Measurements from ENCODE around the gene SLCO3A1.
"Not testable (repeated sequence)": the region's sequence is repeated elsewhere in the genome, so short reads cannot be mapped to it uniquely, and the experiment has no call there.

SLCO3A1 gene

DNA sequence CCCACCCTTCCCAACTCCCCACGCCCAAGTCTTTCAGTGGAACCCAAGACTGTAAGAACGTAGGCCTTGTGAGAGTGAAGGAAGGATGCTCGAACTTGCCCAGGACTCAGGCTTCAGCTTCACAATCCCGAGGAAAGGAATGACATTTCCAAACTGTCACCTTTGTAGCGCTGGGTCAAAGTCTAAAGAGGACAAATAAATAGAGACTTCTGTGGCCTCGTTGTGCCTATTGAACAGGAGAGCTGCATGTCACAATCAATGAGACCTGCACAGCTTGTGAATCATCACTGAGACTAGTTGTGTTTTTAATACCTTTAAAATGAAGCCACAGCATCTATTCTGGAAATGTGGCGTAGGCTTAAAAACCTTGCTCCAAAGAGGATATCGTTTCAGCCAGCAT is 317.4 kb downstream of the SLCO3A1 start:
- no peak for FAIRE-seq

- no peak for FAIRE-seq
Observed at GRCh38 chr15:92178911-92179310, 325.4 kb downstream of the SLCO3A1 start.

DNA sequence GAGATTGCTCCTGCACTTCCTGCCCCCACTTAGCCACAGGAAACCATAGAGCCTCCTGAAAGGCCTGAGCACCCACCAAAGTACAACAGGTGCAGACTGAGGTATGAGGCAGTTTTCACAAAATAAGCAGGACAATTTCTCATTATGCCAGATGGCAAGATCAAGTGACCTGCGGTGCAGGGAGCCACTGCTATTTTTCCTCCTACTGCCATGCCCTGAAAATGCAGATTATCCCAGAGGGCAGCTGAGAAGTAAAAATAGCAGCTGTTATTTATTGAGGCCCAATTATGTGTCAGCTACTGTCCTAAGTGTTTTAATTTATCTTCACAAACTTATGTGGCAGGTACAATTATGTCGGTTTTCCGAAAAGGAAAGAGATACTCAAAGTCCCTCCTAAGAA is 330.6 kb downstream of the SLCO3A1 start:
- FAIRE-seq, result no peak

GRCh38 chr15:92184679-92185230 is 331.2 kb downstream of the SLCO3A1 start:
- no peak for FAIRE-seq

DNA sequence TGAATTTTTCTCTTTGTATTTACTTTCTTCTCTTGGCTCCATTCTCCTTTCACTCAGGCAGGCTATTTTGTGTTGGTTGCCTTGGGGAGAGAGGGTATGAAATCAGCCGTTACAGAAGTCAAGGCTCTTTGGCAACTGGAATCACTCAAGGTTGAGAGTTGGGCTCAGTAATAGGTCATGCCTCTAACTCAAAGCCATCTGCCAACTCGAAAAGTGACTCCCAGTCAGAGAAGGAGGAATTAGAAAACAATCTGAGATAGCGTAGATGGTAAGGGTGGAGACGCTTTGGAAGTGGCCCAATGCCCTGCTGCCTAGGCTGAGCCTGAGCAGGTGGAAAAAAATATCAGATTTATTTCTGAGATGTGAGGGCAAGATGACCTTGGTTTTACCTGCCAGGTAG is 334.5 kb downstream of the SLCO3A1 start:
- no peak for FAIRE-seq

DNA sequence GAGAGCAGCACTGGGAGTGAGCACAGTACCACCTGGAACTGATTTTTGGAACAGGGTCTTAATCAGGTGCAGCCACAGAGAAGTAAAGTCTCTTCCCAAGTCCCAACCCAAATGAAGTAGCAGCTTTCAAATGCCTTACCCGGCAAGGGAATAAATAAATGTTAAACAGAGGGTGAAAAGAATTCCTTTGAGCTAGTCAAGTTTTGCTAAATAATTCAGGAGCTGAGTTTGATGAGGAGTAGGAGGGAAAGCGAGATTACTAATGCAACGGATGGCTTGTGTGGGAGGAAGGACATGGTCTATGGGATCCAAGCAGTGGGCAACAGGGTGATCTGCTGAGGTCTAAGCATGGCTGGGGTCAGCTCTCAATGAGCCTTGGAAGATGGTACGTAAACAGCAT is 335.7 kb downstream of the SLCO3A1 start:
- no peak for FAIRE-seq

DNA sequence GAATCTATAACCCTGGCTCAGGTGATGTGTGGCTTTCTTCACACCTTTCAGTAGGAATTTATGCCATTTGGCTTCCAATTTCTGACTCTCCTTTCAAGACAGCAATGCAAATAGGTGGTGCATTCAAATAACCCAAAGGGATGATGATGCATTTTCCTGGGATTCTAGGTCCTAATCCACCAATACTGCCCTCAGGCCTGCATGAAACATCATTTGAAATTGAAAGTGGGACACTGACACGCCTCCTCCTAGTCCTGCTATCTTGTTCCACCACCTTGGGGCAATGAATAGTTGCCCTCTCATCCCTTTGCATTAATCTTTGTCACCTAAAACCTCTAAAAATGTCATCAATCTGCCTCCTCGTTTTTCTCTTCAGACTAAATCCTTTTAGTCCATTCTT is 341.7 kb downstream of the SLCO3A1 start:
- FAIRE-seq, result no peak

DNA sequence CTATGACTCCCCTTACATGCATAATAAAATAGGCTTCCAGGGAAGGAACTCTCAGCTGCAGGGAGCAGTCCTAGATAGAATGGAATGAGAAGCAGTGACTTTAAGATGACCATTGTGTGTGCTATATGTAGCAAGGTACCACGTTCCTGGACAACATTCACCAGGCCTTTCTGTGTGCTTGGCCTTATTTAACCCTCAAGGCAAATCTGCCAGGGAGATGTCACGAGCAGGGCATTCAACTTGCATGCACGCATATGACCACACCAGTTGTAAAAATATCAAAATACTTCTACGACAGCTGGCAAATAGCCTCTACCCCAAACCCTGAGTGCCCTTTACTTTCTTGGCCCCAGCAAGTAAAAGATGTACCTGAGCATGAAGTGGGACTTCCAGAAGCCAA is 342.8 kb downstream of the SLCO3A1 start:
- no peak for FAIRE-seq

GRCh38 chr15:92197746-92198145 is 344.2 kb downstream of the SLCO3A1 start:
- no peak for FAIRE-seq

GRCh38 chr15:92200891-92201290 is 347.4 kb downstream of the SLCO3A1 start:
- no peak for FAIRE-seq

GRCh38 chr15:92205255-92205739 is 351.8 kb downstream of the SLCO3A1 start:
- FAIRE-seq, result no peak

DNA sequence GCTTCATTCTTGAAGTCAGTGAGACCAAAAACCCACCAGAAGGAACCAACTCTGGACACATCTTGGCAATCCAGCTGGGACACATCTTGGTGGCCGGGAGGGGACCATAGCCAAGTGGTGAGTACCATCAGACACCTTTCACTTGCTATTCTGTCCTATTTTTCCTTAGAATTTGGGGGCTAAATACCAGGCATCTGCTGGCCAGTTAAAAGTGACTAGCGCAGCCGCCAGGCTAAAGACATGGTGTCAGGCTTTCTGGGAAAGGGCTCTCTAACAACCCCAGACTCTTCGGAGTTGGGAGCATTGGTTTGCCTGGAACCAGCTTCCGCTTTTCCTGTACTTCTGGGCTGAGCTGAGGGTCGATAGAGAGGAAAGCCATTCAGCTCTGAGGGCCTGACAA is 354.1 kb downstream of the SLCO3A1 start:
- not testable (repeated sequence) for FAIRE-seq
